Activated naive CD4-positive, alpha-beta T cell (primary cell): ENCODE data around the gene KATNAL1.

ENCODE experiments used
- DNase-seq, 4 experiments: peaks; one replicate each; lab custom pipeline; 2025; lab: John Stamatoyannopoulos, UW

The KATNAL1 gene

DNA sequence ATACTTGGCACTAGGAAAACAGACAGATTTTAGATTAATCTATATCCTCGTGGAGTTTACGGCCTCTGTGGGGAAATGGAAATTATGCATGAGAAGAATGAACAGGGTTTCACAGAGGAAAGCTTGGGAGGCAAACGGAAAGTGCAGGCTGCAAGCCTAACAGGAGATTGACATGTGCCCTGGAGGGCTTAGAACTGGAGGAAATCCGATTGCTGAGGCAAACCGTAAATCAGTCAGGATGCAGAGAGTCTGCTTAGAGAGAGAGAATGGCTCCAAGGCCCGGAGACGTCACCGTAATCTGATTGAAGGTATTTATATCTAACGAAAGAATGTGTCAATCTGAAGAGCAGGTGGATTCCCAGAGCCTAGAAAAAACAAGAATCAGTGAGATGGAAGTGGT lies 143.2 kb downstream of the KATNAL1 start:
- DNase-seq: no peak

DNA sequence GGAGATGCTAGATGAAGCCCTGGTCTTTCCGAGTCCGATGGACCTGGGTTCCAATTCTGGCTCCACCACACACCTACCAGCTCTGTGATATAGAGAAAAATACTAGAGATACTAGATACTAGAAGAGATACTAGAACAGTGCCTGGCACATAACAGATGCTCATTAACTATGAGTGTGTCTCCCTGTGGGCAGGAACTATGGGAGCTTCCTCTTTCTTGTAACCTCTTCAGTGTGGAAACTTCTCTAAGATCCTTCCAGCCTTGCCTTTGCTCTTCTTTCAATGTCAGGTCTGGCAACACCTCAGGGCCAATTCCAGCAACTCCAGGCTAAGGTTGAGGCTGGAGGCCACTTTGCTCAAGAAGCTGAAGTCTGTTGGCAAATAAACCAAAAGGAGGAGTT lies 143.9 kb downstream of the KATNAL1 start:
- DNase-seq: no peak

DNA sequence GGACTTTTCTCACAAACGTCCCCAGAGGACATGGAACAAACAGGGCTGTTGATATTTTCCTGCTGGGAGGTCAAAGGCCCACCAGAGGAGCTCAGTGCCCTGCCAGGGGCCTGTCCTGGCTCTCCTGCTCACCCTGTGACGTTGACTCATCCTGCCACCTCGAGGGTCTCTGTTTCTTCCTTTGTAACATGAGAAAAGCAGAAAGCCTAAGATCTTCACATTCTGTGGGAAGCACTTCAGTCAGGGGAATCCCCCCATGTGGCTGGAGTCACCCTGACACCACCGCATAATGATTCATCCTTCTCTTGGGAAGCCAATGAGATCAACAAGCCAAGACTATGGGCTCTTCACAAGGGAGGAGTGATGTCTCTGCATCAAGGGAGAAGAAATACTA lies 147.9 kb downstream of the KATNAL1 start:
- DNase-seq: no peak

DNA sequence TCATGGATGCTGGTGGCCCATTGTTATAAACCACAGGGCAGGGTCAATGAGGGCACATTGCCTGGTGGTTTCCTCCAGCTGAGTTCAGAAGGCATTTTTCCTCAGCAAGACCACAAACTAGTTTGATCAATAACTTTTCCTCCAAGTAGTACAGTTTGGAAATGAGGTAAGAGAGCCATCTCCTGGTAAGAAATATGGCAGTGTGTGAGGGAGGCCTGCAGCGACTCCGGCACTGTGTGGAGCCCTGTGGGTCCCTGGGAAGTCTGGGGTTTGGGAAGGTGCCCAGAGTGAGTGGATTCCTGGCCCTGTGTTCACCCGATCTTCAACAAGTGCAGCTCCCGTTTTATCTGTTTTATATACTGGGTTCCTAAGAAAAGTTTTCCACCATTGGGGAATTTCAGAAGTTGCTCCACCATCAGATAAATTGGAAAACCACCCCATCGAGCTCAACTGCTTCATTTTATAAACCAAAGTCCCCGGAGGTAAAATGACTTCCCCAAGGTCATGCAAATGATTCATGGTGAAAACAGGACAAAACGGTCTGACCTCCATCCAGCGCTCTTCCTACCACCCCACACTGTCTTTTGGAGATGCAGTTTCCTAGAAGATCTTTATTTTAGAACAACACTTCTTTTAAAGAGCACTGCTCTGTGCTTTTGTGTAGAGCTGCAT lies 148.4 kb downstream of the KATNAL1 start:
- DNase-seq: no peak

- DNase-seq: no peak
Observed at GRCh38 chr13:30157616-30157993, 149.7 kb downstream of the KATNAL1 start.

GRCh38 chr13:30156826-30157615 lies 150.3 kb downstream of the KATNAL1 start:
- no peak for DNase-seq

GRCh38 chr13:30156270-30156669 lies 151.1 kb downstream of the KATNAL1 start:
- DNase-seq: no peak

DNA sequence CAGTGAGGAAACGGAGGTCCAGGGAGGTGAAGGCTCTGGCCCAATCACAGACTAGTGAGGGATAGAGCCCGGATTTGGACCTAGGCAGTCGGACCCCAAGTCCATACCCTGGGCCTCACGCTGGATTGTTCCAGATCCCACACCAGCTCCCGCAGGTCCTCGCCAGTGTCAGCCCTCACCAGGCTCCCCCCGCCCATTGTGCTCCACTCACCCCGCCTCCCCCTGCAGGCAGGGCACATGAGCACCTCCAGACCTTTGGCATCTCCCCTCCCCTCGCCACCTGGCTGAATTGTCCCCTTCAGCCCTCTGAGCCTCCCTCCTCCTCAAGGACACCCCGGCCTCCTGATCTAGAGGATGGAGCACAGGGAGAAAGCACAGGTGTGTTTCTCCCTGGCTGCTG lies 152.4 kb downstream of the KATNAL1 start:
- DNase-seq: no peak

DNA sequence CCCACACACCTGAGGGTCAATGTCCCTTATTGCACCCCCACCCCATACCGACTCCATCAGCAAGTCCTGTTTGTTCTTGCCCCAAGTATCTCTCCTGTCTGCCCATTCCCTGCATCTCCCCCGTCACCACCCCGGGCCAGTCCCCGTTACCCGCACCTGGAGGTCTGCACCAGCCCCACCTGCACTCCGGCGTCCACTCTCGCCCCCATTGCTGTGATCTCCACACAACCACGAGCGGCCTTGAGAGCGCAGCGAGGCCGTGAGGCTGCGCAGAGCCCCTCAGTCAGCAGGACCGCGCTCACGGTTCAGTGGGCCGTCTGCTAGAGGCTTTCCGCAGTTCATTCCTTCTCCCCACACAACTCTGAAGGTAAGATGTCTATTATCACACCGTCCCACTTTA lies 152.8 kb downstream of the KATNAL1 start:
- no peak for DNase-seq

DNA sequence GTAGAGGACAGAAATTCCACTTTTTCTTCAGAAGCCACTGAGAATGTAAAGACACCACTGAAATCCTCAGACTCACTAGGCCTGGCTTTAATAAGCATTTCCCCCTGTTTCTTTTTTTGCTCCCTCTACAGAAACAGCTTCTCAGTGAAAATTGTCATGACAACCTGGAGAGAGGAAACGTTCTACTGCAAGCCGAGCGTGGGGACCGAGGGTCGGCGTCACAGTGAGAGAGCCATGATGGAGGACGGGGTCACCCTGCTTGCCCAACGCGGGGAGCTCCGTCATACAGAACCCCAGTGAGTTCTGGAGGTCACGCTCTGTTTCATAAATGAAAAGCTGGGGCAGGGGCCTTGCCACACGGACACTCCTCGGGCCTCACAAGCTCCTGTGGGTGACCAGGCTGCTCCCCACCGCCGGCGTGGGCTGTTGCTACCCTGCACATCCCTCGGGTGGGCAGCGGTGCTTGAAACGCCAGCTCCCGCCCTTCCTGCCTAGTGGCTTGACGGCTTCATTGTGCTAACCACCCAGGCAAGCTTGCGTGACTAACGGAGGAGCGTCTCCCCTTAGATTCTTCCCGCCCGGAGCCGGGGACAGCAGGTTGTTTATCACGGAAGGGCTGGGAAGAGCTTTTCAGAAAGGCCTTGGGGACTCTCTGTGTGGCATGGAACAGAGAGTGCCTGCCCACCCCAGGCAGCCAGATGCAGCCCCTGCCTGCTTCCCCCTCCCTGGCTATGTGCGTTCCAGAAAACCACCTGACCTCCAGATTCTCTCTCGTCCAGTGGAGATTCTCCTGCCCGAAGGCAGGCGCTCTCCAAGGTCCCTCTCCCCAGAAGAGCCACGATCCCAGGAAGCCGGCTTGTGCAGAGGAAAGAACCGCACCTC lies 153.6 kb downstream of the KATNAL1 start:
- DNase-seq: no peak
